ENCODE data around the gene SLC9A3.

The SLC9A3 gene

GRCh38 chr5:455806-456205 lies 68.4 kb downstream of the SLC9A3 start:
- DNase-seq: no peak

GRCh38 chr5:454936-455335 lies 69.3 kb downstream of the SLC9A3 start:
- no peak for DNase-seq

DNA sequence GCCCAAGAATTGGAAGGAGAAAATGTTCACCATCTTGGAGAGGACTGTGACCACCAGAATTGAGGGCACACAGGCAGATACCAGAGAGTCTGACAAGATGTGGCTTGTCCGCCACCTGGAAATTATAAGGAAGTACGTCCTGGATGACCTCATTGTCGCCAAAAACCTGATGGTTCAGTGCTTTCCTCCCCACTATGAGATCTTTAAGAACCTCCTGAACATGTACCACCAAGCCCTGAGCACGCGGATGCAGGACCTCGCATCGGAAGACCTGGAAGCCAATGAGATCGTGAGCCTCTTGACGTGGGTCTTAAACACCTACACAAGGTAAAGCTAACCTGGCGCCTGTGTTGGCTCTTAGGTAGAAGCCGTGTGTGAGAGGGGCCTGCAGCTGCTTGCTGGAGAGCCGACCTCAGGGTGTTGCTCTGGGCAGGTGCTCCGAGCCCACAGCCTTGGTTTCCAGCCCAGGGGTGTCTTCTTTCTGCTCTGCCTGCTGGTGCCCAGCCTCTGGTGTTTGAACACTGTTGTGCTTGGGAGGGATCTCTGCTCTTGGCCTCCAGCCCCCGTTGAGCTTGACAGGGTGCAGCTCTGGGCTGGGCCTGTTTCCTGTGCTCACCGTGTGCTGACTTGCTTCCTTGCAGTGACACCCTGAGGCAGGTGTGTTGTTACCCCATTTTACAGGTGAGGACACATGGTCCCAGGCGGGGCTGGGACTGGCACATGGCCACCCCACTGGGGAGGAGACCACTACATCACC lies 70.3 kb downstream of the SLC9A3 start:
- DNase-seq: no peak

DNA sequence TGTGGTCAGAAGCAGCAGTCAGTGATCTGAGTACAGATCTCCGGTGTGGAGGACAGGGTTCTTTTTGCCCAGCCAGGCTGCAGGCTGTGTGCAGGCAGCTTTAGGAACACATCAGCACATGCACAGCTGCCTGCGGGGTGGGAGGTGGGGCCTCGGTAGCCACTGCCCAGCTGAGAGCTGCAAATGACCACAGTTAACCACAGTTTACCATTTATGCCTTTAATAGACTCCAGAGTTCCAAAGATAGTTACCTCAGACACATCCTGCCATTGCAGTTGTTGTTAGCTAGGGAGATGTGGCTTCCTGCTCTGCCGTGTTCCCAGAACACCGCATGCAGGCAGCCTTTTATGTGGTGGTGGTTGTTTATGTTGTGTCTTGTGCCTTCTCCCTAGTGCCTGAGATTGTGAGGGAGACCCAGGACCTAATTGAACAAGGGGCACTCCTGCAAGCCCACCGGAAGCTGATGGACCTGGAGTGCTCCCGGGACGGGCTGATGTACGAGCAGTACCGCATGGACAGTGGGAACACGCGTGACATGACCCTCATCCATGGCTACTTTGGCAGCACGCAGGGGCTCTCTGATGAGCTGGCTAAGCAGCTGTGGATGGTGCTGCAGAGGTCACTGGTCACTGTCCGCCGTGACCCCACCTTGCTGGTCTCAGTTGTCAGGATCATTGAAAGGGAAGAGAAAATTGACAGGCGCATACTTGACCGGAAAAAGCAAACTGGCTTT lies 71.1 kb downstream of the SLC9A3 start:
- no peak for DNase-seq

GRCh38 chr5:451587-452458 lies 72.4 kb downstream of the SLC9A3 start:
- no peak for DNase-seq

GRCh38 chr5:449151-449550 lies 75.1 kb downstream of the SLC9A3 start:
- DNase-seq: peak; percentile 58

DNA sequence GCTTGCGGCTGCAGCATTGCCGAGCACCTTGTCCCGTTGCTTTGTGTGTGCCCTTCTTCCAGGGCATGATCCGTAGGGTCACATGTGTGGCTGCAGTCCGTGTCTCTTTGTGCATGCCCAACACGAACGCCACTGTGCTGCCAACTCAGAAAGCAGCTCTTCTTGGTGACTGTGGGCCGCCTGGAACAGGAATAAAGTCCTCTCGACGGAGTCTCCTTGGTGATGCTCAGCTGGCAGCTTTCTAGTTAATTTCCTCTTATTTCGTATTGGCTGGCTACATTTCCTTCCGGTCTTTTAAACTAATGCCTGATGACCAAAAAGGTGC lies 75.5 kb downstream of the SLC9A3 start:
- peak; percentile 29 for DNase-seq

GRCh38 chr5:448061-448765 lies 76.0 kb downstream of the SLC9A3 start:
- DNase-seq: peak; percentile 94

DNA sequence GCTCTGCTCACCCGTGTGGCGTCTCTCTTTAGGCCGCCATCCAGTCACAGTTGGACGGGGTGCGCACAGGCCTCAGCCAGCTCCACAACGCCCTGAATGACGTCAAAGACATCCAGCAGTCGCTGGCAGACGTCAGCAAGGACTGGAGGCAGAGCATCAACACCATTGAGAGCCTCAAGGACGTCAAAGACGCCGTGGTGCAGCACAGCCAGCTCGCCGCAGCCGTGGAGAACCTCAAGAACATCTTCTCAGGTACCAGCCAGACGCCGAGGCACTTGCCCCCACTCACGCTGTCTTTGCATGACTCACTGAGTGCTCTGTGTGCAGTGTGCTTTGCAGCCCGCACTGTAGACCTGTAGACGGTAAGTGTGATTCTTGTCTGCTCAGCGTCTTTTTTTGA lies 76.7 kb downstream of the SLC9A3 start:
- no peak for DNase-seq

GRCh38 chr5:446883-447263 lies 77.4 kb downstream of the SLC9A3 start:
- peak; percentile 68 for DNase-seq

DNA sequence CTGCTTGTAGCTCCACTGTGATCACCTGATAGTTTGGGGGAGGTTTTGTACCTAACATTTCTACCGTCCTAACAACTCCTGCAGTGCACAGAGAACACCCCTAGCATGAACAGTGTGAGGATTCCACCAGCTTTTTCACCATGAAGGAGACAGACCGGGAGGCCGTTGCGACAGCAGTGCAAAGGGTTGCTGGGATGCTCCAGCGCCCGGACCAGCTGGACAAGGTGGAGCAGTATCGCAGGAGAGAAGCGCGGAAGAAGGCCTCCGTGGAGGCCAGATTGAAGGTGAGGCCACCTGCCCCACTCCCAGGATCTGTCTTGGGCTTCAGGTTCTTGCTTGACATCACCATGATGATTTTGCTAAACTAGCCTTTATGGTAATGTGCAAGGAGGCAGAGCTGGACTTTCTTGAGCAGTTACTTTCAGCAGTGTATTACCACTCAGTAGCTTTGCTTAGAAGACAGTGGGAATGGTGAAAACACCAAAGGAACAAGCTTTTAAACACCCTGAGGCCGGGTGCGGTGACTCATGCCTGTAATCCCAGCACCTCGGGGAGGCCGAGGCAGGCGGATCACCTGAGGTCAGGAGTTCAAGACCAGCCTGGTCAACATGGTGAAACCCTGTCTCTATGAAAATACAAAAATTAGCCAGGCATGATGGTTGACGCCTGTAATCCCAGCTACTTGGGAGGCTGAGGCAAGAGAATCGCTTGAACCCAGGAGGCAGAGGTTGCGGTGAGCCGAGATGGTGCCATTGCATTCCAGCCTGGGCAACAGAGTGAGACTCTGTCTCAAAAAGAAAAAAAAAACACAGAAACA lies 78.0 kb downstream of the SLC9A3 start:
- no peak for DNase-seq

DNA sequence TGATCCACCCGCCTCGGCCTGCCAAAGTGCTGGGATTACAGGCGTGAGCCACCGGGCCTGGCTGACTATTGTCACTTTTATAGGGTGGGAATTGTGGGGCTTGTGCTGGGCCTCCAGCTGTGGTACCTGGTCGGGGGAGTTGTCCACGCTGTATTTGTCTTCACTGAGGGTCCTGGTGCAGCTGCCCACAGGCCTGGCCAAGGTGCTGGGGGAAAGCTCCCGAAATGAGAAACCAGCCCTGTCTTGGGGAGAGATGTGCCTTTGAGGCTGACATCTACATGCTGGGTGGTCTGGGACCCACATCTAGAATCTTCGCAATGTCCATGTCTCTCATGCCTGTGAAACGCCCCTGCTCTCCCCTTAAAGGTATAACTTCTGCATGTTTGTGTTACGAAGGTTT lies 78.7 kb downstream of the SLC9A3 start:
- no peak for DNase-seq

GRCh38 chr5:444226-444625 lies 80.0 kb downstream of the SLC9A3 start:
- DNase-seq: peak; percentile 16

DNA sequence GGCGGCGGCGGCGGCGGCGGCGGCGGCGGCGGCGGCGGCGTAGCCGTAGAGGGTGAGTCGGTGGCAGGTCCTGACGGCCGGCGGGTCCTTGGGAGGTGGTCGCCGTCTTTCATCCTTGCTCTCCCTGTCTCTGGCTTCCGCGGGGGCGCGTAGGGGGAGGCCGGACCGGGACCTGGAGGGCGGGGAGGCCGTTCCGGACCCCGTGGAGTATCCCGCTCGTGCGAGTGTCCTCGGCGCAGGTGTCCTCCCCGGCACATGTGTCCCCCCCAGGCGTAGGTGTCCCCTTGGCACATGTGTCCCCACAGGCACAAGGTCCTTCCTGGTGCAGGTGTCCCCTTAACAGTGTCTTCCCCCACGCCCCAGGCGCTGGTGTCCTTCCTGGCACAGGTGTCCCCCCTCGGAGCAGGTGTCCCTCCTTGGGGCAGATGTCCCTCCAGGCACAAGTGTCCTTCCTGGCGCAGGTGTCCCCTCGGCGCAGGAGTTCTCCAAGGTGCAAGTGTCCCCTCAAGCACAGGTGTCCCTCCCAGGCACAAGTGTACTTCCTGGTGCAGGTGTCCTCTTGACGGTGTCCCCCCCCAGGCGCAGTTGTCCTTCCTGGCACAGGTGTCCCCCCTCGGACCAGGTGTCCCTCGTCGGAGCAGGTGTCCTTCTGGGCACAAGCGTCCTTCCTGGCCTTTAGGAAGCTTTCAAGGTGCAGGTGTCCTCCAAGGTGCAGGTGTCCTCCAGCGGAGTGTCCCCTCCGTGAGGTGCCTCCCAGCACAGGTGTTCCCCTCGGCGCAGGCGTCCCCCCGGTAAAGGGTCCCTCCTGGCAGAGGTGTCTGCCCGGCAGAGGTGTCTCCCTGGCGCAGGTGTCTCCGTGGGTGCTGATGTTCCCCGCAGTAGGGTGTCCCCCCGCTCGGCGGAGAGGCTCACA lies 80.8 kb downstream of the SLC9A3 start:
- no peak for DNase-seq

DNA sequence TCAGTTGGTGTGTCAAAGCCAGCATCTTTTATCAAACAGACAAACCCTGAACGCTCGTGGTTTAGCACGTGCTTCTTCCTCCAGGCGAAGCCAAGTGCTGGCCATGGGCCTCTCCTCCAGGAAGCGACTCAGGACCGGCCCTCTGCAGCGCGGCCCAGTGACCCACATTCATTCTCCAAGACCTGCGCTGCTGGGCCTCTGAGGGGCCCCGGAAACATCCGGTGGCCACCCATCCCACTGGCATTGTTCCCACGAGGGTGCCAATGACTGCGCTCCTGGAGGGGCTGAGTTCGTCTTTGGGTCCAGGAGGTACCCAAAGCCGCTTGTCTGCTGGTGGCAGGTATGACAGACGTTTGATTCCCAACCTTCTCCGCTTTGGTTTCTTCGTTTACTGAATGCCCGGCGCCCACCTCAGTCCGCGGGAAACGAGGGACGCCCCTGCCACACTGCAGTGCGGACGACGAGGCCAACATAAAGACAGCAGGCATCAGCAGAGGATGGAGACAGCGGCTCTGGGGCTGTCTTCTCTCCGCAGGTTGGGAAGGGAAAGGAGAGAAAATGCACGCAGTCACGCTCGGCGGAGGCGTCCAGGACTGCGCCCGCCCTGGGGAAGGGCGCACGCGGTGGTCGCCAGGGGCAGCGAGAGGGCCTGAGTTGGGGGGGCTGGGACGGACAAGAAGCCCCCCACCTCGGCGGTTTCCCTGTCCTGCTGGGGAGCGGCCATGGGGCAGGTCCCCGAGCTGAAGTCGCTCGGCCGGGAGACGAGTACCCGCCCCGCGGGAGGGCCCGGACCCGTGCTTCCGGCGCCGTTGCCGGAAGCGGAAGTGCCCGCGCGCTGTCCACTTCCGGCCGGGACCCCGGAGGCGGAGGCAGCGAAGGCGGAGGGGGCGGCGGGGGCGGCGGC lies 81.7 kb downstream of the SLC9A3 start, which contains the start of gene EXOC3:
EXOC3 (plus strand) TSS at position 842 of the 904 bp plus-strand sequence. CDS start 3,030 bp downstream, outside the sequence.
- peak; percentile 65 for DNase-seq

GRCh38 chr5:441996-442334 lies 82.3 kb downstream of the SLC9A3 start:
- no peak for DNase-seq

DNA sequence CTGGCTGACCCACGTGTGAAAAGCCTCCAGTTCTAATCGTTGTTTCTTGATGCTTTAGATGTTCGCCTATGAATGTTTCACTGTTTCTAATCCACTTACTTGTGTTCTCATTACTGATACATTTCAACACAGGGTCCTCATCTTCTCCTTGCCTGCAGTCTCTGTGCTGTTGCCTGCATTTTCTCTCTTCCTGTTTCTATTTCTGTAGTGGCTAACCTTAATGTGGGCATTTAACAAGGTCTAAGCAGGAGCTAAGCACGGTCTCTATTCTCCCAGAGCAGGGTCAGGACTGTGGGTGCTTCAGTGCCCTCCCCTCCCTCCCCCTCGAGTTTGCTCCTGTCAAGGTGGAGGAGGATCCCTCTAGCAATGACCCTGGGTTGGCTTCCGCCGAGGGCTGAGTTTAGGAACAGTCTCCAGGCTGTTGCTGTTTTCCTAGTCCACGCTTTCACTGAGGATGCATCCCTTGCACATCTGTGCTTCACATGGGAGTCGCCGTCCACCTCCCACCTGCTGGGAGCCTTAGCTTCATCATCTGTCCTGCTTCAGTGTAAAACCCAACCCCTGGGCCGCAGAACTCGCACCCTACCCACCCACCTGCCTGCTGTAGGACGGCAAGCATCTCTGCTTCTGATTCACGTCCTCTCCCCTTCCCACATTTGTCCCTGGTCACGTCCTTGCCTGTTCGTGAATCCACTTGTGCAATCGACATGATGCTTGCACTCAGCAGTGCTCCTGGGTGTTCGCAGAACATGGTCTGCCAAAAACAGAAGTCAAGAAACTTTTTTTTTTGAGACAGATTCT lies 83.6 kb downstream of the SLC9A3 start:
- peak; percentile 92 for DNase-seq

- no peak for DNase-seq
Observed at GRCh38 chr5:439636-440035, 84.6 kb downstream of the SLC9A3 start.

- DNase-seq: no peak
Observed at GRCh38 chr5:439181-439580, 85.1 kb downstream of the SLC9A3 start.
